Astrocyte (in vitro differentiated cells and primary cell): ENCODE data around the gene ZNF683. TPM values are rescaled to one million over a fixed set of nuclear protein-coding genes. Genes with fewer than 3 reads are reported as not detected.

ENCODE experiments used
- DNase-seq: peaks from one replicate; pipeline ENCODE4 v3.0.0-alpha.2; 2010; ENCODE audit warnings: low read depth
- FAIRE-seq: peaks from 2 replicates; lab custom pipeline; 2011; peaks lifted over from hg19 to GRCh38; lab: Jason Lieb, UNC
- H2AFZ ChIP-seq: 2 replicates; pipeline ENCODE4 v1.6.0; 2012; ENCODE audit warnings: low read depth, low read length, inconsistent platforms
- H3K27ac ChIP-seq: 2 replicates; pipeline ENCODE4 v1.5.1; 2011; ENCODE audit warnings: low read depth, low read length, inconsistent platforms
- H3K27me3 ChIP-seq: 2 replicates; pipeline ENCODE4 v1.6.0; 2011; ENCODE audit warnings: low read length, inconsistent platforms; ENCODE audit not compliant: insufficient read depth
- H3K36me3 ChIP-seq: 2 replicates; pipeline ENCODE4 v1.5.1; 2011; ENCODE audit warnings: low read length, inconsistent platforms; ENCODE audit not compliant: insufficient read depth
- H3K4me1 ChIP-seq: 2 replicates; pipeline ENCODE4 v1.5.1; 2011; ENCODE audit warnings: low read length, inconsistent platforms; ENCODE audit not compliant: insufficient read depth
- H3K4me2 ChIP-seq: 2 replicates; pipeline ENCODE4 v1.6.0; 2012; ENCODE audit warnings: low read length, inconsistent platforms
- H3K4me3 ChIP-seq: 2 replicates; pipeline ENCODE4 v1.5.1; 2011; ENCODE audit warnings: low read depth, mild to moderate bottlenecking, low read length, inconsistent platforms; ENCODE audit not compliant: insufficient read depth
- H3K79me2 ChIP-seq: 2 replicates; pipeline ENCODE4 v1.6.0; 2012; ENCODE audit warnings: mild to moderate bottlenecking, low read length, inconsistent platforms; ENCODE audit not compliant: insufficient read depth
- H3K9ac ChIP-seq: 2 replicates; pipeline ENCODE4 v1.6.0; 2012; ENCODE audit warnings: mild to moderate bottlenecking, low read length, inconsistent platforms
- H3K9me3 ChIP-seq: 2 replicates; pipeline ENCODE4 v1.5.1; 2012; ENCODE audit warnings: low read depth, mild to moderate bottlenecking, low read length, inconsistent platforms; ENCODE audit not compliant: insufficient read depth
- H4K20me1 ChIP-seq: 2 replicates; pipeline ENCODE4 v1.6.0; 2012; ENCODE audit warnings: low read length, inconsistent platforms; ENCODE audit not compliant: insufficient read depth
- H3K27ac Mint-ChIP-seq: one replicate; pipeline ENCODE4 v1.8.0; 2021; ENCODE audit warnings: mild to moderate bottlenecking, mixed read lengths; ENCODE audit not compliant: unreplicated experiment
- H3K27me3 Mint-ChIP-seq: one replicate; pipeline ENCODE4 v1.8.0; 2021; ENCODE audit warnings: low read depth, mixed read lengths; ENCODE audit not compliant: unreplicated experiment
- H3K36me3 Mint-ChIP-seq: one replicate; pipeline ENCODE4 v1.8.0; 2021; ENCODE audit warnings: low read depth, mixed read lengths; ENCODE audit not compliant: unreplicated experiment
- H3K4me1 Mint-ChIP-seq: one replicate; pipeline ENCODE4 v1.8.0; 2021; ENCODE audit warnings: low read depth, mixed read lengths; ENCODE audit not compliant: unreplicated experiment
- H3K4me3 Mint-ChIP-seq: one replicate; pipeline ENCODE4 v1.8.0; 2021; ENCODE audit warnings: mild to moderate bottlenecking, moderate library complexity, mixed read lengths; ENCODE audit not compliant: unreplicated experiment
- H3K9me3 Mint-ChIP-seq: one replicate; pipeline ENCODE4 v1.8.0; 2021; ENCODE audit warnings: mild to moderate bottlenecking, mixed read lengths; ENCODE audit not compliant: unreplicated experiment
- CTCF ChIP-seq: IDR thresholded peaks from 2 replicates; pipeline ENCODE4 v1.5.1; 2011; ENCODE audit warnings: low read depth, mild to moderate bottlenecking, inconsistent platforms, low read length, moderate library complexity; ENCODE audit not compliant: insufficient read depth
- EZH2 ChIP-seq: IDR thresholded peaks from 2 replicates; pipeline ENCODE4 v1.6.1; 2012; ENCODE audit warnings: mild to moderate bottlenecking, low read length, inconsistent platforms; ENCODE audit not compliant: insufficient read depth
- total RNA-seq: library from RNA; stranded (reverse); gene quantifications from 2 replicates; pipeline ENCODE4 v1.2.1, GENCODE V29; 2021

ZNF683 gene
- total RNA-seq, 1 donor from 2014 or later, result not detected

- no peak for TF ChIP-seq CTCF
- no peak for TF ChIP-seq EZH2
- H3K4me3 Mint-ChIP-seq, result no peak overlapping the region
- H3K79me2 ChIP-seq, result no peaks in the 10 kb centered on the region
- FAIRE-seq, result no peak
- H3K36me3 ChIP-seq, result no peaks in the 10 kb centered on the region
- peaks cover 6% of the 10 kb centered on the region for H3K4me1 Mint-ChIP-seq
- no peak overlapping the region for H2AFZ ChIP-seq
- H3K27ac Mint-ChIP-seq, result no peak overlapping the region
- H3K9ac ChIP-seq, result no peak overlapping the region
- H3K4me2 ChIP-seq, result no peak overlapping the region
- no peak overlapping the region for H3K27ac ChIP-seq
- H3K9me3 ChIP-seq, result no peaks in the 10 kb centered on the region
- no peak for DNase-seq
- H3K27me3 ChIP-seq, result peaks cover 9% of the 10 kb centered on the region
- H3K36me3 Mint-ChIP-seq, result no peaks in the 10 kb centered on the region
- peaks cover 13% of the 10 kb centered on the region for H3K4me1 ChIP-seq
- no peaks in the 10 kb centered on the region for H4K20me1 ChIP-seq
- peaks cover 17% of the 10 kb centered on the region for H3K27me3 Mint-ChIP-seq
- H3K9me3 Mint-ChIP-seq, result no peaks in the 10 kb centered on the region
- H3K4me3 ChIP-seq, result no peak overlapping the region
Observed at GRCh38 chr1:26338670-26339069, 33.9 kb downstream of the ZNF683 start.

- Histone ChIP-seq H4K20me1 (no peaks in the 10 kb centered on the region), H3K9me3 (no peaks in the 10 kb centered on the region), H3K9ac (no peak overlapping the region), H3K4me3 (no peak overlapping the region), H3K27ac (no peak overlapping the region), H3K79me2 (no peaks in the 10 kb centered on the region), H3K4me1 (peaks cover 13% of the 10 kb centered on the region), H3K27me3 (peaks cover 7% of the 10 kb centered on the region), H3K36me3 (no peaks in the 10 kb centered on the region), H2AFZ (no peak overlapping the region), H3K4me2 (no peak overlapping the region)
- H3K9me3 Mint-ChIP-seq, result no peaks in the 10 kb centered on the region
- FAIRE-seq (no peak), DNase-seq (no peak)
- H3K27me3 Mint-ChIP-seq, result peaks cover 12% of the 10 kb centered on the region
- no peak overlapping the region for H3K27ac Mint-ChIP-seq
- peaks cover 6% of the 10 kb centered on the region for H3K4me1 Mint-ChIP-seq
- peak overlapping the region; percentile 50 for H3K4me3 Mint-ChIP-seq
- no peak for TF ChIP-seq CTCF
- no peak for TF ChIP-seq EZH2
- H3K36me3 Mint-ChIP-seq, result no peaks in the 10 kb centered on the region
Observed at GRCh38 chr1:26337625-26338024, 34.9 kb downstream of the ZNF683 start.

- no peaks in the 10 kb centered on the region for H3K79me2 ChIP-seq
- no peaks in the 10 kb centered on the region for H4K20me1 ChIP-seq
- no peaks in the 10 kb centered on the region for H3K9me3 Mint-ChIP-seq
- no peak overlapping the region for H2AFZ ChIP-seq
- no peaks in the 10 kb centered on the region for H3K36me3 Mint-ChIP-seq
- H3K4me1 ChIP-seq, result peaks cover 13% of the 10 kb centered on the region
- peaks cover 5% of the 10 kb centered on the region for H3K27me3 ChIP-seq
- no peaks in the 10 kb centered on the region for H3K36me3 ChIP-seq
- H3K27me3 Mint-ChIP-seq, result peaks cover 7% of the 10 kb centered on the region
- FAIRE-seq, result no peak
- H3K27ac ChIP-seq, result no peak overlapping the region
- H3K4me1 Mint-ChIP-seq, result peaks cover 6% of the 10 kb centered on the region
- H3K27ac Mint-ChIP-seq, result no peak overlapping the region
- H3K4me3 Mint-ChIP-seq, result peak overlapping the region; percentile 34
- DNase-seq, result no peak
- H3K9me3 ChIP-seq, result no peaks in the 10 kb centered on the region
- no peak overlapping the region for H3K4me3 ChIP-seq
- TF ChIP-seq EZH2, result no peak
- TF ChIP-seq CTCF, result no peak
- no peak overlapping the region for H3K4me2 ChIP-seq
- no peak overlapping the region for H3K9ac ChIP-seq
Observed at GRCh38 chr1:26337206-26337535, 35.4 kb downstream of the ZNF683 start.
